OCI-LY7 (cell line): ENCODE results near the gene LCNL1. TPM values are rescaled to one million over a fixed set of nuclear protein-coding genes. Genes with fewer than 3 reads are reported as not detected.
A peak's percentile ranks its signal among the peaks of the same experiment; 100 is the strongest.

ENCODE experiments used
- BruUV-seq: library from RNA; stranded (reverse); fragments of 400-500 nt; replicated peaks from 2 replicates; lab custom pipeline; 2021; lab: Mats Ljungman, UMichigan
- CTCF ChIA-PET: fragments of 300-600 bp; sonication (Branson Sonifier 250); formaldehyde crosslinking; loops from one replicate; lab custom pipeline; 2022; ENCODE audit warnings: antibody characterized with exemption; ENCODE audit not compliant: unreplicated experiment; lab: Charles Lee
- POLR2A ChIA-PET: fragments of 300-600 bp; sonication (Branson Sonifier 250); formaldehyde crosslinking; loops from one replicate; lab custom pipeline; 2022; ENCODE audit warnings: antibody characterized with exemption; lab: Charles Lee
- DNase-seq: peaks from one replicate; pipeline ENCODE4 v3.0.0-alpha.2; 2015; ENCODE audit warnings: low spot score
- H2AFZ ChIP-seq: fragments of 200-600 bp; sonication (generic), shearing (Covaris generic); 2 replicates; pipeline ENCODE4 v1.6.1; 2014; ENCODE audit warnings: mild to moderate bottlenecking, antibody characterized with exemption, low read length, moderate library complexity
- H3K27ac ChIP-seq: fragments of 200-600 bp; sonication (generic); 2 replicates; pipeline ENCODE4 v1.5.1; 2014; ENCODE audit warnings: mixed run types, low read depth, mild to moderate bottlenecking, moderate library complexity, low read length, inconsistent platforms; ENCODE audit not compliant: poor library complexity, severe bottlenecking
- H3K36me3 ChIP-seq: fragments of 200-600 bp; sonication (generic); 2 replicates; pipeline ENCODE4 v1.6.1; 2014; ENCODE audit warnings: mild to moderate bottlenecking, antibody characterized with exemption, low read length, moderate library complexity, mixed read lengths; ENCODE audit not compliant: insufficient read depth
- H3K4me1 ChIP-seq: fragments of 200-600 bp; sonication (generic); 2 replicates; pipeline ENCODE4 v1.5.1; 2014; ENCODE audit warnings: mild to moderate bottlenecking, low read length; ENCODE audit not compliant: insufficient read depth, poor library complexity, severe bottlenecking
- H3K4me2 ChIP-seq: fragments of 200-600 bp; sonication (generic); 2 replicates; pipeline ENCODE4 v1.6.1; 2014; ENCODE audit warnings: mild to moderate bottlenecking, low read length
- H3K4me3 ChIP-seq: fragments of 200-600 bp; sonication (generic); 2 replicates; pipeline ENCODE4 v1.5.1; 2014; ENCODE audit warnings: mild to moderate bottlenecking, low read depth, low read length; ENCODE audit not compliant: poor library complexity, severe bottlenecking
- H3K79me2 ChIP-seq: fragments of 200-600 bp; sonication (generic); 2 replicates; pipeline ENCODE4 v1.6.1; 2016; ENCODE audit warnings: low read depth, mild to moderate bottlenecking, low read length, moderate library complexity, mixed read lengths; ENCODE audit not compliant: insufficient read depth
- H3K9me2 ChIP-seq: fragments of 200-600 bp; sonication (generic); 2 replicates; pipeline ENCODE4 v1.6.1; 2016; ENCODE audit warnings: mild to moderate bottlenecking, low read length, mixed read lengths; ENCODE audit not compliant: insufficient read depth
- H3K9me3 ChIP-seq: fragments of 200-600 bp; sonication (generic); 2 replicates; pipeline ENCODE4 v1.6.1; 2014; ENCODE audit warnings: mild to moderate bottlenecking, mixed run types, low read length, mixed read lengths
- H4K20me1 ChIP-seq: fragments of 200-600 bp; sonication (generic); 2 replicates; pipeline ENCODE4 v1.6.1; 2014; ENCODE audit warnings: mild to moderate bottlenecking, antibody characterized with exemption, low read length, moderate library complexity, mixed read lengths; ENCODE audit not compliant: insufficient read depth
- EZH2phosphoT487 ChIP-seq: fragments of 200-600 bp; sonication (generic); IDR thresholded peaks from 2 replicates; pipeline ENCODE4 v1.6.1; 2018; ENCODE audit warnings: low read depth, borderline replicate concordance, mild to moderate bottlenecking, mixed run types, antibody characterized with exemption, low read length, moderate library complexity, mixed read lengths
- intact Hi-C: fragments of 100-400 bp; cut with micrococcal nuclease; formaldehyde crosslinking; loops from one replicate; pipeline ENCODE4 v1.10.0; 2022; ENCODE audit not compliant: unreplicated experiment
- total RNA-seq, 2 experiments: library from RNA; depleted of rRNA in 1 of 2; stranded (reverse); fragments of >200 nt in 1 of 2; shearing (Covaris generic) in 1 of 2; gene quantifications; 2 replicates each; pipeline ENCODE4 v1.2.3, GENCODE V29; 2014 to 2022
- TF ChIP-seq, protein P1 (sequence below): fragments of 200-600 bp; sonication (generic); conservative IDR thresholded peaks from 2 replicates; pipeline ENCODE4 v1.5.1; 2014; ENCODE audit warnings: mild to moderate bottlenecking, antibody characterized with exemption, low read length, moderate library complexity, mixed read lengths

The LCNL1 gene
- total RNA-seq, 2 experiments from 2014 or later: not detected

DNA sequence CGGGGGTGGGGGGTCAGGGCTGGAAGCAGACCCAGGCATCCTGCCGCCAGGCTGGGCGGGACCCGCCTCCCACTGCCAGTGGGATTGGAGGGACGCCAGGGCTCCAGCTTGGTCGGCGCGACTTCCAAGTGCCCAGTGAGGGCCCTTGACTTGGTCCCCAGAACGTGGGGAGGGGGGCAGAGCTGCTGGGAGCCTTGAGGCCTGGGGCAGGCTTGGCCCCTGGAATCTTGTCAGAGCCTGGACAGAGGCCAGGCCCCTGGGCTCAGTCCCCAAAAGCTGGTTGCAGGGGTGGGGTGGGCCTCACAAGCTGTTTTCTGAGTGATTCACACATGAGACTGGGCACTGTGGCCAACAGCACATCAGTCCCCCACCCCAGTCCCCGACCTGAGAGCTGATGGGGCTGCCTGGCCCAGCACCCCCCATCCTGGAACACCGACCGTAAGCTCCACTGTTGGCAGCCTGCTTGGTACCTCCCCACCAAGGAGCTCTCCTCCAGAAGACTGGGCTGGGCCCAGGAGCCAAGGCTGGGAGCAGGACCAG is 13.0 kb downstream of the LCNL1 start:
- intact Hi-C loops: no loop called here

DNA sequence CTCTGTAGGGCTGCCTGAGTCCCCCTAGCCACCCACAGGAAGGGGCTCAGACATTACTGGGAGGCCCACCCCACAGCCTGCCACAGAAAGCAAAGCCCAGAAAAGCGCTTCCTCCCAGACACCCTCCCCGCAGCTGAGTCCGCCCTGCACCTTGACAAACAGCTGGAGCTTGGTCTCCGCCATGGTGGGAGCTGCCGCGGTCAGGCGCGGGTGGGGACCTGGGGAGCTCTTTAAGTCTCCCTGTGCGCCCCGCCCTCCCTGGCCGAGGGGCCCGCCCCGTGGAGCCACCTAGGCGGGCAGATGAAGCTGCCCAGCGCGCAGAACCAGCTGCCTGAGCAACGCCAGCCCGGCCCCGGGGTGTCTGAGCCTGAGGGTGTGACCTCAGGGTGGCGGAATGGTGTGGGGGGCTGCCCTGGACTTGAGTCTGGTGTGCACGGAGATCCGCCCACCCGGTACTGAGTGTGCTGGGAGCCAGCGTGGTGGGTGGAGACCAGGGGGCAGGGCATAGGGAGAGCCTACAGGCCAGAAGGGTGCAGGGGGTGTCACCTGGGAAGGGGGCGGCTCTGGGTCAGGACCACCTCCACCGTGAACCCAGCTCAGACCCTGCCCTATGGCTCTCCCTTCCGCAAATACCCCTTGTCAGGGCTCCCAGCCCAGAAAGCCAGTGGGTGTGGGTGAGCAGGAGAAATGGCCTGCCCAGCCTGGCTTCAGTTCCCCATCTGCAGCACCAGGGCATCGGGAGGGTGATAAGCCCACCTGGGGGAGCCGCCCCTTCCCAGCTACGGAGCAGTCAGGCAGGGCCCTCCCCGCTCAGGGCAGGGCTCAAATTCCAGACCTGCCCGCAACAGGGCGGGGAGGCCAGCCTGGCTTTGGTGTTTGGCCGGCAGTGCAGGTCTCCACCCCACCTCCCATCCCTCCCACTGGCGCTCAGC is 13.8 kb downstream of the LCNL1 start, which contains the start of gene CLIC3:
CLIC3 (minus strand) TSS at position 208 of the 932 bp plus-strand sequence; CDS start at position 183, 25 bp downstream.
- peak; percentile 37 for DNase-seq
- Histone ChIP-seq H3K79me2 (no peaks in the 10 kb centered on the region; the same call in 1 of the 2 replicates), H3K4me1 (peaks cover 56% of the 10 kb centered on the region), H3K9me3 (no peaks in the 10 kb centered on the region), H2AFZ (no peak within 1 kb of the TSS), H3K27ac (peak within 1 kb of the TSS; percentile 3), H4K20me1 (no peaks in the 10 kb centered on the region), H3K4me3 (no peak within 1 kb of the TSS), H3K36me3 (0 out of 2 replicates have a peak, but pooled peaks cover 3% of the 10 kb centered on the region), H3K9me2 (no peaks in the 10 kb centered on the region), H3K4me2 (peak within 1 kb of the TSS; percentile 33)
- TF ChIP-seq EZH2phosphoT487: no peak
- TF ChIP-seq, protein P1, sequence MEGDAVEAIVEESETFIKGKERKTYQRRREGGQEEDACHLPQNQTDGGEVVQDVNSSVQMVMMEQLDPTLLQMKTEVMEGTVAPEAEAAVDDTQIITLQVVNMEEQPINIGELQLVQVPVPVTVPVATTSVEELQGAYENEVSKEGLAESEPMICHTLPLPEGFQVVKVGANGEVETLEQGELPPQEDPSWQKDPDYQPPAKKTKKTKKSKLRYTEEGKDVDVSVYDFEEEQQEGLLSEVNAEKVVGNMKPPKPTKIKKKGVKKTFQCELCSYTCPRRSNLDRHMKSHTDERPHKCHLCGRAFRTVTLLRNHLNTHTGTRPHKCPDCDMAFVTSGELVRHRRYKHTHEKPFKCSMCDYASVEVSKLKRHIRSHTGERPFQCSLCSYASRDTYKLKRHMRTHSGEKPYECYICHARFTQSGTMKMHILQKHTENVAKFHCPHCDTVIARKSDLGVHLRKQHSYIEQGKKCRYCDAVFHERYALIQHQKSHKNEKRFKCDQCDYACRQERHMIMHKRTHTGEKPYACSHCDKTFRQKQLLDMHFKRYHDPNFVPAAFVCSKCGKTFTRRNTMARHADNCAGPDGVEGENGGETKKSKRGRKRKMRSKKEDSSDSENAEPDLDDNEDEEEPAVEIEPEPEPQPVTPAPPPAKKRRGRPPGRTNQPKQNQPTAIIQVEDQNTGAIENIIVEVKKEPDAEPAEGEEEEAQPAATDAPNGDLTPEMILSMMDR: no peak
- CTCF ChIA-PET: interaction anchor here (0.6 kb wide), 1 partner anchor 44 kb away, joined by 3 read pairs; the partner anchor contains the start of gene LCN12
- intact Hi-C loops: no loop called here
- POLR2A ChIA-PET: no interaction called here
- no TSS peak for BruUV-seq

More for the DNA sequence above, 13.0 kb downstream of the LCNL1 start:
- H3K4me1 ChIP-seq: peaks cover 55% of the 10 kb centered on the region
- TF ChIP-seq EZH2phosphoT487: no peak
- TF ChIP-seq, protein P1: no peak
- H3K4me2 ChIP-seq: peak overlapping the region; percentile 33
- no peaks in the 10 kb centered on the region for H4K20me1 ChIP-seq
- DNase-seq: no peak
- H2AFZ ChIP-seq: no peak overlapping the region
- no peak overlapping the region for H3K4me3 ChIP-seq
- peak overlapping the region; percentile 3 for H3K27ac ChIP-seq
- no peaks in the 10 kb centered on the region; the same call in 1 of the 2 replicates for H3K79me2 ChIP-seq
- no peaks in the 10 kb centered on the region for H3K9me3 ChIP-seq
- CTCF ChIA-PET: interaction anchor here (0.6 kb wide), 1 partner anchor 44 kb away, joined by 3 read pairs; the partner anchor contains the start of gene LCN12
- POLR2A ChIA-PET: no interaction called here
- H3K9me2 ChIP-seq: no peaks in the 10 kb centered on the region
- 0 out of 2 replicates have a peak, but pooled peaks cover 3% of the 10 kb centered on the region for H3K36me3 ChIP-seq
- BruUV-seq: no TSS peak
